CD4-positive, alpha-beta T cell treated with Interleukin-17A for 1 hour (primary cell): ENCODE data around the gene LRRC37A3.
"Not testable (repeated sequence)": the region's sequence is repeated elsewhere in the genome, so short reads cannot be mapped to it uniquely, and the experiment has no call there.

Source experiments
- DNase-seq: peaks from one replicate; pipeline ENCODE4 v3.0.0-alpha.2; 2020

The LRRC37A3 gene

GRCh38 chr17:64829824-64830630, 89.3 kb downstream of the LRRC37A3 start:
- DNase-seq = not testable (repeated sequence)

- not testable (repeated sequence) for DNase-seq
Observed at GRCh38 chr17:64829068-64829467, 90.2 kb downstream of the LRRC37A3 start.

- not testable (repeated sequence) for DNase-seq
Observed at GRCh38 chr17:64818904-64819303, 100.4 kb downstream of the LRRC37A3 start.

- not testable (repeated sequence) for DNase-seq
Observed at GRCh38 chr17:64815833-64816198, 103.5 kb downstream of the LRRC37A3 start.

GRCh38 chr17:64814993-64815832, 104.1 kb downstream of the LRRC37A3 start:
- DNase-seq = not testable (repeated sequence)

- DNase-seq = peak; percentile 53
Observed at GRCh38 chr17:64808178-64808977, 110.9 kb downstream of the LRRC37A3 start.
